Measurements from ENCODE around the gene QSOX2.

The QSOX2 gene

GRCh38 chr9:136258299-136258625 lies 12.7 kb upstream of the QSOX2 start:
- no peak overlapping the region for H3K27ac ChIP-seq (ENCODE audit: poor library complexity, severe bottlenecking)
- DNase-seq (ENCODE audit: low spot score), result no peak

GRCh38 chr9:136257381-136258298 lies 12.0 kb upstream of the QSOX2 start:
- no peaks in the 10 kb centered on the region for H3K4me1 ChIP-seq (ENCODE audit: insufficient read depth, poor library complexity, severe bottlenecking)
- H3K9me3 ChIP-seq (ENCODE audit: severe bottlenecking), result no peaks in the 10 kb centered on the region
- no peak for DNase-seq (ENCODE audit: low spot score)
- H3K4me3 ChIP-seq (ENCODE audit: severe bottlenecking), result no peak overlapping the region
- TF ChIP-seq, protein P1, sequence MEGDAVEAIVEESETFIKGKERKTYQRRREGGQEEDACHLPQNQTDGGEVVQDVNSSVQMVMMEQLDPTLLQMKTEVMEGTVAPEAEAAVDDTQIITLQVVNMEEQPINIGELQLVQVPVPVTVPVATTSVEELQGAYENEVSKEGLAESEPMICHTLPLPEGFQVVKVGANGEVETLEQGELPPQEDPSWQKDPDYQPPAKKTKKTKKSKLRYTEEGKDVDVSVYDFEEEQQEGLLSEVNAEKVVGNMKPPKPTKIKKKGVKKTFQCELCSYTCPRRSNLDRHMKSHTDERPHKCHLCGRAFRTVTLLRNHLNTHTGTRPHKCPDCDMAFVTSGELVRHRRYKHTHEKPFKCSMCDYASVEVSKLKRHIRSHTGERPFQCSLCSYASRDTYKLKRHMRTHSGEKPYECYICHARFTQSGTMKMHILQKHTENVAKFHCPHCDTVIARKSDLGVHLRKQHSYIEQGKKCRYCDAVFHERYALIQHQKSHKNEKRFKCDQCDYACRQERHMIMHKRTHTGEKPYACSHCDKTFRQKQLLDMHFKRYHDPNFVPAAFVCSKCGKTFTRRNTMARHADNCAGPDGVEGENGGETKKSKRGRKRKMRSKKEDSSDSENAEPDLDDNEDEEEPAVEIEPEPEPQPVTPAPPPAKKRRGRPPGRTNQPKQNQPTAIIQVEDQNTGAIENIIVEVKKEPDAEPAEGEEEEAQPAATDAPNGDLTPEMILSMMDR (IDR thresholded peaks at IDR 0.05; ENCODE audit: poor library complexity, severe bottlenecking), result no peak
- peaks cover 4% of the 10 kb centered on the region for H3K27me3 ChIP-seq (ENCODE audit: insufficient read depth, poor library complexity, severe bottlenecking)
- ATAC-seq (ENCODE audit: low read depth), result no peak
- no peak overlapping the region for H3K27ac ChIP-seq (ENCODE audit: poor library complexity, severe bottlenecking)
- no peaks in the 10 kb centered on the region for H3K36me3 ChIP-seq (ENCODE audit: low read depth)

More at GRCh38 chr9:136258299-136258625, 12.7 kb upstream of the QSOX2 start:
- no peak for ATAC-seq (ENCODE audit: low read depth)
- no peaks in the 10 kb centered on the region for H3K36me3 ChIP-seq (ENCODE audit: low read depth)
- H3K9me3 ChIP-seq (ENCODE audit: severe bottlenecking), result no peaks in the 10 kb centered on the region
- H3K4me1 ChIP-seq (ENCODE audit: insufficient read depth, poor library complexity, severe bottlenecking), result no peaks in the 10 kb centered on the region
- TF ChIP-seq, protein P1 (IDR thresholded peaks at IDR 0.05; ENCODE audit: poor library complexity, severe bottlenecking), result no peak
- H3K4me3 ChIP-seq (ENCODE audit: severe bottlenecking), result no peak overlapping the region
- H3K27me3 ChIP-seq (ENCODE audit: insufficient read depth, poor library complexity, severe bottlenecking), result peaks cover 4% of the 10 kb centered on the region

- H3K27me3 ChIP-seq (ENCODE audit: insufficient read depth, poor library complexity, severe bottlenecking), result no peaks in the 10 kb centered on the region
- H3K27ac ChIP-seq (ENCODE audit: poor library complexity, severe bottlenecking), result no peak overlapping the region
- H3K4me3 ChIP-seq (ENCODE audit: severe bottlenecking), result no peak overlapping the region
- H3K4me1 ChIP-seq (ENCODE audit: insufficient read depth, poor library complexity, severe bottlenecking), result no peaks in the 10 kb centered on the region
- TF ChIP-seq, protein P1 (IDR thresholded peaks at IDR 0.05; ENCODE audit: poor library complexity, severe bottlenecking), result no peak
- ATAC-seq (ENCODE audit: low read depth), result no peak
- no peaks in the 10 kb centered on the region for H3K9me3 ChIP-seq (ENCODE audit: severe bottlenecking)
- DNase-seq (ENCODE audit: low spot score), result no peak
- H3K36me3 ChIP-seq (ENCODE audit: low read depth), result no peaks in the 10 kb centered on the region
Observed at GRCh38 chr9:136255896-136256890, 10.6 kb upstream of the QSOX2 start.

DNA sequence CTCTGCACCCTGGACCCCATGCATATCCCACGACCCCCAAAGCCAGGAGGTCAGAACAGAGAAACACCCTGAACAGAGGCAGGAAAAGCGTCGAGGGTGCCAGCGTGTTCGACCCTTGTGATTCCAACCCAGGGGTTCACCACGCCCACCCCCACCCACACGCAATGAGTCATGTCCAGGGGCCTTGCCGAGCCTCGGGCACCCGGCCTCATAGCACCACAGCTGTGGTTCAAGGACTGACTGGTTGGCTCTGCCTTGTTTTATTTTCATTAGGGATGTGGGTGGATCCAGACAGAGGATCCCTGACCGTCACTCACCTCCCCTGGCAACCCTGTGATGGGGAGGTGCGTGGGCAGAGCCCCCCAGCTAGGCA lies 9.5 kb upstream of the QSOX2 start:
- Histone ChIP-seq H3K9me3 (ENCODE audit: severe bottlenecking) (no peaks in the 10 kb centered on the region), H3K4me1 (ENCODE audit: insufficient read depth, poor library complexity, severe bottlenecking) (no peaks in the 10 kb centered on the region), H3K27me3 (ENCODE audit: insufficient read depth, poor library complexity, severe bottlenecking) (no peaks in the 10 kb centered on the region), H3K4me3 (ENCODE audit: severe bottlenecking) (no peak overlapping the region), H3K27ac (ENCODE audit: poor library complexity, severe bottlenecking) (no peak overlapping the region), H3K36me3 (ENCODE audit: low read depth) (no peaks in the 10 kb centered on the region)
- TF ChIP-seq, protein P1 (IDR thresholded peaks at IDR 0.05; ENCODE audit: poor library complexity, severe bottlenecking), result no peak
- DNase-seq (ENCODE audit: low spot score) (no peak), ATAC-seq (ENCODE audit: low read depth) (no peak)
